K562 (cell line): Measurements from ENCODE around the gene IRAK3. TPM values are rescaled to one million over a fixed set of nuclear protein-coding genes. Genes with fewer than 3 reads are reported as not detected.

Experiments
- BHLHE40 ChIP-seq: IDR thresholded peaks from 2 replicates; pipeline ENCODE4 v1.6.1; 2011; ENCODE audit warnings: low read length, improper control_type of control experiment
- BRF1 ChIP-seq: IDR thresholded peaks from 3 replicates; pipeline ENCODE4 v1.6.1; 2011; ENCODE audit warnings: borderline replicate concordance, mild to moderate bottlenecking; ENCODE audit not compliant: insufficient read length; ENCODE audit errors: extremely low read depth
- CBX1 ChIP-seq: sonication (generic); IDR thresholded peaks from 2 replicates; pipeline ENCODE4 v1.6.1; 2016; ENCODE audit warnings: antibody characterized with exemption, low read depth, mild to moderate bottlenecking
- CREM ChIP-seq: IDR thresholded peaks from 2 replicates; pipeline ENCODE4 v1.6.1; 2014; ENCODE audit warnings: antibody characterized with exemption, low read depth
- E2F6 ChIP-seq, 2 experiments: IDR thresholded peaks; 2 replicates each; pipeline ENCODE4 v1.6.1; 2011; ENCODE audit warnings: borderline replicate concordance in 1 of 2, control low read depth in 1 of 2, low read depth in 1 of 2, low read length in 1 of 2, mild to moderate bottlenecking in 1 of 2, mixed read lengths in 1 of 2, moderate library complexity in 1 of 2; ENCODE audit not compliant: insufficient read depth in 1 of 2, insufficient read length in 1 of 2, poor library complexity in 1 of 2, severe bottlenecking in 1 of 2; ENCODE audit errors: extremely low read depth in 1 of 2
- KLF1 ChIP-seq: fragments of 450-650 bp; IDR thresholded peaks from 2 replicates; pipeline ENCODE4 v1.6.1; 2016; ENCODE audit warnings: missing genetic modification characterization, missing compliant biosample characterization
- MEF2D ChIP-seq: conservative IDR thresholded peaks from 2 replicates; pipeline ENCODE4 v1.6.1; 2016; ENCODE audit warnings: low read depth, missing genetic modification characterization, missing compliant biosample characterization
- MITF ChIP-seq: IDR thresholded peaks from 2 replicates; pipeline ENCODE4 v1.6.1; 2014; ENCODE audit warnings: antibody characterized with exemption
- MNT ChIP-seq, 2 experiments: fragments of 450-650 bp; conservative IDR thresholded peaks; 2 replicates each; pipeline ENCODE4 v1.6.1; 2017; ENCODE audit warnings: mild to moderate bottlenecking in 2 of 2, moderate library complexity in 2 of 2
- PTBP1 ChIP-seq: fragments of 200-400 bp; formaldehyde crosslinking; IDR thresholded peaks from 2 replicates; pipeline ENCODE4 v1.6.1; 2017; ENCODE audit warnings: low read depth, low read length
- RBBP5 ChIP-seq: fragments of 200-600 bp; sonication (generic); IDR thresholded peaks from 2 replicates; pipeline ENCODE4 v1.6.1; 2012; ENCODE audit warnings: borderline replicate concordance, mild to moderate bottlenecking, low read length, control low read depth, inconsistent platforms; ENCODE audit not compliant: insufficient read depth, poor library complexity, severe bottlenecking
- RBM14 ChIP-seq: fragments of 200-400 bp; formaldehyde crosslinking; IDR thresholded peaks from 2 replicates; pipeline ENCODE4 v1.6.1; 2018; ENCODE audit warnings: low read depth, mild to moderate bottlenecking, low read length, moderate library complexity, borderline replicate concordance; ENCODE audit not compliant: insufficient read depth
- SIN3A ChIP-seq, 2 experiments: fragments of 150-350 bp in 1 of 2; IDR thresholded peaks; 2 replicates each; pipeline ENCODE4 v1.6.1; 2011 to 2016; ENCODE audit warnings: borderline replicate concordance in 2 of 2, low read depth in 2 of 2, low read length in 2 of 2, mild to moderate bottlenecking in 2 of 2, moderate library complexity in 2 of 2; ENCODE audit not compliant: control insufficient read depth in 1 of 2
- SMARCA4 ChIP-seq: fragments of 450-650 bp; IDR thresholded peaks from 2 replicates; pipeline ENCODE4 v1.6.1; 2016
- TAF1 ChIP-seq: IDR thresholded peaks from 2 replicates; pipeline ENCODE4 v1.6.1; 2011; ENCODE audit warnings: mild to moderate bottlenecking, low read length, moderate library complexity; ENCODE audit not compliant: insufficient read depth, control insufficient read depth, severe bottlenecking; ENCODE audit errors: extremely low read depth
- U2AF2 ChIP-seq: fragments of 200-400 bp; formaldehyde crosslinking; optimal IDR thresholded peaks from 2 replicates; pipeline ENCODE3; 2017; ENCODE audit warnings: low read depth, mild to moderate bottlenecking, low read length
- ZFX ChIP-seq: sonication (generic); formaldehyde crosslinking; IDR thresholded peaks from 2 replicates; pipeline ENCODE4 v1.8.0; 2022; ENCODE audit warnings: mild to moderate bottlenecking, missing genetic modification reagents, moderate library complexity
- ZNF212 ChIP-seq: fragments of 450-650 bp; formaldehyde crosslinking; IDR thresholded peaks from 2 replicates; pipeline ENCODE4 v1.4.0; 2020; ENCODE audit warnings: mild to moderate bottlenecking
- ZNF395 ChIP-seq: fragments of 200-800 bp; sonication (Bioruptor generic); IDR thresholded peaks from 2 replicates; pipeline ENCODE4 v1.6.1; 2017; ENCODE audit warnings: missing genetic modification characterization, missing compliant biosample characterization
- ZNF699 ChIP-seq: fragments of 250-450 bp; sonication (Bioruptor Pico); IDR thresholded peaks from 2 replicates; pipeline ENCODE4 v1.8.0; 2021; ENCODE audit warnings: mild to moderate bottlenecking, moderate library complexity; ENCODE audit not compliant: insufficient replicate concordance
- polyA plus RNA-seq, 8 experiments: library from polyadenylated mRNA; depleted of rRNA in 4 of 8; stranded (reverse) in 5 of 8; unstranded in 3 of 8; fragments of >200 nt; fragmentation: Nextera tagmentation in 2 of 8; fragmentation: Illumina TruSeq in 1 of 8; extraction: Ambion mirVana in 2 of 8; extraction: Trizol in 1 of 8; gene quantifications; 2 replicates each; pipeline versions ENCODE4 v1.2.1 to v1.2.3, GENCODE V29; 2011 to 2014; ENCODE audit warnings: inconsistent platforms in 1 of 8, missing spikeins in 1 of 8
- total RNA-seq, 7 experiments: library from RNA; depleted of rRNA in 6 of 7; stranded (reverse); fragments of >200 nt in 6 of 7; fragmentation: Illumina TruSeq in 2 of 7; extraction: Trizol in 2 of 7; gene quantifications; 2 replicates each; pipeline versions ENCODE4 v1.2.1 to v1.2.3, GENCODE V29; 2011 to 2021; ENCODE audit warnings: low replicate concordance in 1 of 7

IRAK3 gene
- total and polyA plus RNA-seq, 9 of the 15 experiments (the other 6 are each of a cell fraction or from before 2014, with no cell fraction given) = 0.06 to 0.09 (median 0.07) TPM; not detected in 6

GRCh38 chr12:66301944-66302826 is 113.2 kb downstream of the IRAK3 start, which contains the start of gene HELB (continued):
- TF ChIP-seq RBM14 (no peak), PTBP1 (no peak), BRF1 (no peak), ZFX (CRISPR knock-in tag) (peak; percentile 51; the same call in 1 of the 2 replicates), SIN3A (IDR thresholded peaks at IDR 0.05; ENCODE audit: borderline replicate concordance in 2 of 2, control insufficient read depth in 1 of 2, low read depth in 2 of 2, low read length in 2 of 2) (peak in 1 of 2 experiments; percentile 36; a peak in 1 of 4 replicates), TAF1 (peak; percentile 78), CBX1 (no peak), MITF (no peak), KLF1 (no peak), BHLHE40 (0 out of 2 replicates have a peak, but pooled peaks have one; percentile 25), SMARCA4 (peak; percentile 23; the same call in 1 of the 2 replicates), RBBP5 (peak; percentile 45), U2AF2 (no peak), ZNF395 (CRISPR knock-in tag) (no peak), E2F6 (IDR thresholded peaks at IDR 0.05; ENCODE audit: borderline replicate concordance in 1 of 2, extremely low read depth in 1 of 2, insufficient read depth in 1 of 2, insufficient read length in 1 of 2, low read depth in 1 of 2, low read length in 1 of 2, poor library complexity in 1 of 2, severe bottlenecking in 1 of 2) (peak in 1 of 2 experiments; percentile 38), MNT (conservative IDR thresholded peaks at IDR 0.05) (peak; percentile 68 to 84), MEF2D (no peak), ZNF699 (no peak), ZNF212 (CRISPR knock-in tag) (no peak), CREM (peak; percentile 30; the same call in 1 of the 2 replicates)
